DND-41 (cell line): Measurements from ENCODE around the gene TTC8.

Experiments used
- ATAC-seq: fragments of 200-7000 bp; cut with Tn5 transposase; 3 replicates; pipeline ENCODE4 v1.9.1; 2021; ENCODE audit warnings: low read depth; ENCODE audit not compliant: insufficient read depth
- DNase-seq: peaks from one replicate; pipeline ENCODE4 v3.0.0-alpha.2; 2020
- H2AFZ ChIP-seq: 2 replicates; pipeline ENCODE4 v1.6.0; 2012; ENCODE audit warnings: low read depth, low read length
- H3K27ac ChIP-seq: 2 replicates; pipeline ENCODE4 v1.5.1; 2012; ENCODE audit warnings: low read length, inconsistent platforms
- H3K27me3 ChIP-seq: fragments of 200-600 bp; sonication (generic); 2 replicates; pipeline ENCODE4 v1.6.0; 2012; ENCODE audit warnings: low read length, mild to moderate bottlenecking, inconsistent platforms; ENCODE audit not compliant: insufficient read depth, poor library complexity
- H3K36me3 ChIP-seq: 2 replicates; pipeline ENCODE4 v1.5.1; 2012; ENCODE audit warnings: low read length, inconsistent platforms; ENCODE audit not compliant: insufficient read depth
- H3K4me1 ChIP-seq: 2 replicates; pipeline ENCODE4 v1.5.1; 2012; ENCODE audit warnings: mild to moderate bottlenecking, low read length; ENCODE audit not compliant: insufficient read depth
- H3K4me2 ChIP-seq: 2 replicates; pipeline ENCODE4 v1.6.0; 2012; ENCODE audit warnings: mild to moderate bottlenecking, moderate library complexity, low read length, inconsistent platforms; ENCODE audit not compliant: insufficient read depth
- H3K4me3 ChIP-seq, 2 experiments: fragments of 200-600 bp in 1 of 2; shearing (Covaris generic) in 1 of 2; 2 replicates each; pipeline ENCODE4 v1.5.1; 2012 to 2016; ENCODE audit warnings: inconsistent platforms in 2 of 2, low read length in 2 of 2, mild to moderate bottlenecking in 2 of 2, low read depth in 1 of 2, moderate library complexity in 1 of 2
- H3K79me2 ChIP-seq: 2 replicates; pipeline ENCODE4 v1.6.0; 2012; ENCODE audit warnings: low read length, inconsistent platforms; ENCODE audit not compliant: insufficient read depth
- H3K9ac ChIP-seq: 2 replicates; pipeline ENCODE4 v1.6.0; 2012; ENCODE audit warnings: low read depth, mild to moderate bottlenecking, inconsistent platforms, low read length, moderate library complexity
- H3K9me3 ChIP-seq: 2 replicates; pipeline ENCODE4 v1.5.1; 2012; ENCODE audit warnings: low read length, moderate library complexity, mild to moderate bottlenecking, inconsistent platforms; ENCODE audit not compliant: insufficient read depth, severe bottlenecking
- H4K20me1 ChIP-seq: 2 replicates; pipeline ENCODE4 v1.6.0; 2012; ENCODE audit warnings: low read length; ENCODE audit not compliant: insufficient read depth
- EZH2 ChIP-seq: IDR thresholded peaks from 3 replicates; pipeline ENCODE4 v1.6.1; 2012; ENCODE audit warnings: borderline replicate concordance, low read depth, mild to moderate bottlenecking, moderate library complexity, low read length, inconsistent platforms; ENCODE audit not compliant: severe bottlenecking
- TF ChIP-seq, protein P1 (sequence below): IDR thresholded peaks from 2 replicates; pipeline ENCODE4 v1.5.1; 2012; ENCODE audit warnings: borderline replicate concordance, low read length, moderate library complexity, mild to moderate bottlenecking; ENCODE audit not compliant: poor library complexity, severe bottlenecking; ENCODE audit errors: extremely low read depth

The TTC8 gene

DNA sequence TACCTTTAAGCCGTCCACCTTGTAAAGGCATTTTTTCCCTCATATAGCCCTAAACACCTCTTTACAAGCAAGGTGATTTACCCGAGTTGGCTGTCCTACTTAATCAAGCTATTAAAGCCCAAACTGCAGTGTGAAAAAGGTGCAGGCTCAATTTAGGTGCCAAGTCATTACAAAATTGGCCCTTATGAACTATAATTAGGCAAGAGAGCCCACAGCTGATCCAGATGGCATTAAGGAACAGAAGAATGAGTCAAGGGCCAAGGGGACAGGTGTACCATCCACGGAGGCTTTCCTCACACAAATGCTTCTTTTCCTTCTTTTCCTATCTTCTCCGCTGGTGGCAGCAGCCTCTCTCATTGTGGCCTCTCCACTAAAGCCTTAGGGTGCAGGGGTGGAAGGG lies 90.5 kb downstream of the TTC8 start:
- Histone ChIP-seq H3K79me2 (no peaks in the 10 kb centered on the region), H3K9ac (no peak overlapping the region), H3K4me1 (no peaks in the 10 kb centered on the region), H3K4me3 (no peak overlapping the region), H4K20me1 (no peaks in the 10 kb centered on the region), H3K27ac (no peak overlapping the region), H3K36me3 (no peaks in the 10 kb centered on the region), H3K27me3 (peaks cover 5% of the 10 kb centered on the region), H2AFZ (no peak overlapping the region), H3K9me3 (no peaks in the 10 kb centered on the region), H3K4me2 (no peak overlapping the region)
- no peak for DNase-seq
- TF ChIP-seq, protein P1, sequence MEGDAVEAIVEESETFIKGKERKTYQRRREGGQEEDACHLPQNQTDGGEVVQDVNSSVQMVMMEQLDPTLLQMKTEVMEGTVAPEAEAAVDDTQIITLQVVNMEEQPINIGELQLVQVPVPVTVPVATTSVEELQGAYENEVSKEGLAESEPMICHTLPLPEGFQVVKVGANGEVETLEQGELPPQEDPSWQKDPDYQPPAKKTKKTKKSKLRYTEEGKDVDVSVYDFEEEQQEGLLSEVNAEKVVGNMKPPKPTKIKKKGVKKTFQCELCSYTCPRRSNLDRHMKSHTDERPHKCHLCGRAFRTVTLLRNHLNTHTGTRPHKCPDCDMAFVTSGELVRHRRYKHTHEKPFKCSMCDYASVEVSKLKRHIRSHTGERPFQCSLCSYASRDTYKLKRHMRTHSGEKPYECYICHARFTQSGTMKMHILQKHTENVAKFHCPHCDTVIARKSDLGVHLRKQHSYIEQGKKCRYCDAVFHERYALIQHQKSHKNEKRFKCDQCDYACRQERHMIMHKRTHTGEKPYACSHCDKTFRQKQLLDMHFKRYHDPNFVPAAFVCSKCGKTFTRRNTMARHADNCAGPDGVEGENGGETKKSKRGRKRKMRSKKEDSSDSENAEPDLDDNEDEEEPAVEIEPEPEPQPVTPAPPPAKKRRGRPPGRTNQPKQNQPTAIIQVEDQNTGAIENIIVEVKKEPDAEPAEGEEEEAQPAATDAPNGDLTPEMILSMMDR = no peak
- TF ChIP-seq EZH2 = no peak
- no peak for ATAC-seq

- ATAC-seq = no peak
- no peaks in the 10 kb centered on the region for H3K9me3 ChIP-seq
- no peaks in the 10 kb centered on the region for H4K20me1 ChIP-seq
- no peak overlapping the region for H2AFZ ChIP-seq
- no peak for TF ChIP-seq EZH2
- TF ChIP-seq, protein P1 = no peak
- H3K27me3 ChIP-seq = no peaks in the 10 kb centered on the region
- H3K4me2 ChIP-seq = no peak overlapping the region
- H3K9ac ChIP-seq = no peak overlapping the region
- DNase-seq = no peak
- no peaks in the 10 kb centered on the region for H3K36me3 ChIP-seq
- no peaks in the 10 kb centered on the region for H3K79me2 ChIP-seq
- no peaks in the 10 kb centered on the region for H3K4me1 ChIP-seq
- H3K4me3 ChIP-seq = no peak overlapping the region
- no peak overlapping the region for H3K27ac ChIP-seq
These were observed 95.1 kb downstream of the TTC8 start for GRCh38 chr14:88919502-88919901.
